Stimulated activated CD4-positive, alpha-beta T cell treated with anti-CD3 and anti-CD28 coated beads, Interleukin-12 subunit alpha, Interleukin-12 subunit beta, amount 100 ng/mL, for 4 hours (primary cell): ENCODE data around the gene FMO5.
"Not testable (repeated sequence)": the region's sequence is repeated elsewhere in the genome, so short reads cannot be mapped to it uniquely, and the experiment has no call there.

Experiments used
- DNase-seq: peaks from one replicate; pipeline ENCODE4 v3.0.0-alpha.2; 2020

FMO5 gene

GRCh38 chr1:147204080-147204479 lies 21.1 kb downstream of the FMO5 start:
- DNase-seq = no peak

DNA sequence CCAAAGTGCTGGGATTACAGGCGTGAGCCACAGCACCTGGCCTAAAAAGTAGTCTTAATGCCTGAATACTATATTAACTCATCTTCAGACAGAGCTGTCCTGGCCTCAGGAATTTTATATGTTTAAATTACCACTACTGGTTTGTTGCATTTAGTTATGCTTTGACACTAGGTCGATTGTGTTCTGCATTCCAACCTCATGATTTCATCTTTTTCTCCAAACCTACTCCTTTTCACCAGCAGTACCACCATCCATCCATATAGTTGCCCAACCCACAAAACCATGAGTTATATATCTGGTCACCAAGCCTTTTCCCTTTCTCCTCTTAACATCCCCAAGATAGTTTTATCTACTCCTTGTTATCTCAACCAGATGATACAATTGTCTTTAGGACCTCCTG lies 22.6 kb downstream of the FMO5 start:
- DNase-seq = no peak

DNA sequence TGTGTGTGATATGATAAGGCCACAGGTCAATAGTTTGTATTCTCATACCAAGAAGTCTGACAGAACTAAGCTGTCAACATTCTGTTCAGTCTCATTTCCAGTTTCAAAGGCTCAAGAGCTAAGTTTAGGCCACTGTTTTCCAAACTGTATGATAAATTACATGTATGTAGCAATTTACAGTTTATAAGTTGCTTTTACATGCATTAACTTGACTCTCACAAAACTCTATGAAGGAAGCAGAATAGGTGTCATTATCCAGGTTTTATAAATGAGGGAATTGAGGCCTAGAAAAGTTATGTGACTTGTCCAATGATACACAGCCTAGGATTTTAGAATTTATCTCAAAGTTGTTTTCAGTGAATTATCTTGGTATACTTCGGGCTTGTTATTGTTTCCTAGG lies 23.4 kb downstream of the FMO5 start:
- DNase-seq = no peak

GRCh38 chr1:147201276-147201675 lies 23.9 kb downstream of the FMO5 start:
- no peak for DNase-seq

GRCh38 chr1:147197324-147197723 lies 27.8 kb downstream of the FMO5 start:
- DNase-seq = not testable (repeated sequence)

GRCh38 chr1:147189514-147189913 lies 35.6 kb downstream of the FMO5 start:
- no peak for DNase-seq

DNA sequence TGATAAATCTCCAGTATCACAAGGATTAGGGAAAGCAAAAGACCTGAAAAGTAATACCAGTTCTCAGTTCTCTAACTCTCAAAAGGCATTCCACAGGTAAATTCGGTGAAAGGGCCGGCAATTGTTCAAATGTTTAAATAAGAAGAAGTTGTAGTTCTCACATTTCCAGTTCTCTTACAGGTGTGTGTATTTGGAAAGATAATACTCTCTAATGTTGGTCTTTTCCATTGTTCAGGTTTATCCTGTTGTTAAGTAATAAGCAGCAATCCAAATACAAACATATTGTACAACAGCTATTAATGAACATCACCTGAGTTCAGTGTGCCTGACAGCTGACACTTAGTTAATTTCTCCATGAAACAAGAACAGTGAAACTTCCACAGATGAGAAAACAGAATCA lies 39.7 kb downstream of the FMO5 start:
- no peak for DNase-seq

- DNase-seq = no peak
These were observed 47.3 kb downstream of the FMO5 start for GRCh38 chr1:147177611-147178380.

GRCh38 chr1:147172168-147173016 lies 52.7 kb downstream of the FMO5 start, which contains the start of gene PRKAB2:
TSS of gene PRKAB2 (minus strand) at chr1:147172470. CDS start at chr1:147172144, 326 bp downstream.
- peak; percentile 90 for DNase-seq

GRCh38 chr1:147171399-147172167 lies 53.6 kb downstream of the FMO5 start:
- no peak for DNase-seq

DNA sequence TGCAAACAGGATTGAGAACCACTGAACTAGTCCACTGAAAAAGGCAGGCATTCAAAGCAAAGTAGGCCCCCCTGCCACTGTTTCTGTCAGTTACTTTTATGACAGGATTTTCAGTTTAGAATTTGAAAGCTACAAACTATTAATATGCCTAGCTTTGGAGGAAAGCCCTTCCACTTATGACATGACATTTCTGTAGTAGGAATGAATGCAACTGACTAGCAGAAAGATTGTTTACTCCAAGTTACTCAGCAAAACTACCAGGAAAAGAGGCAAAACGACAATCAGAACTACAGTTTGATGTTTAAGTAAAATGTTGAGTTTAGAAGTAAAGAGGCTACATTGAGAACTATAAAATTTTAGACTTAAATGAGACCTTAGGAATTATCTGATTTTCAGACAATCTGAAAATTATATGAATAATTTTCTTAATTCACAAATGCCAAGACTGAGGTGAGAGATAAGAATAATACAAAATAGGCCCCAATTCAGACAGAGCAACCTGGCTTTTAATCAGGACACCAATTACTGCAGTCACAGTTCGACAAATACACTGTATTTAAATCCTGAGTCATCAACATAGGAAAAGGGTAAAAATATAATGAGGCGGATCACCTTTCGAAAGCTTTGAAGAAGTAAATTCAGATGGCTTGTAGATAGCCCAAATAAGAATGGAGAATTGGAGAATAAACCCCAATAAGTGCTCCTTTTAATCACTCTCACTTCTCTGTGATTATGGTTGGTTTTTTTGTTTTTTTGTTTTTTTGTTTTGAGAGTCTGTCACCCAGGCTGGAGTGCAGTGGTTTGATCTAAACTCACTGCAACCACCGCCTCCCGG lies 55.1 kb downstream of the FMO5 start:
- no peak for DNase-seq

GRCh38 chr1:147169171-147169570 lies 56.0 kb downstream of the FMO5 start:
- no peak for DNase-seq

DNA sequence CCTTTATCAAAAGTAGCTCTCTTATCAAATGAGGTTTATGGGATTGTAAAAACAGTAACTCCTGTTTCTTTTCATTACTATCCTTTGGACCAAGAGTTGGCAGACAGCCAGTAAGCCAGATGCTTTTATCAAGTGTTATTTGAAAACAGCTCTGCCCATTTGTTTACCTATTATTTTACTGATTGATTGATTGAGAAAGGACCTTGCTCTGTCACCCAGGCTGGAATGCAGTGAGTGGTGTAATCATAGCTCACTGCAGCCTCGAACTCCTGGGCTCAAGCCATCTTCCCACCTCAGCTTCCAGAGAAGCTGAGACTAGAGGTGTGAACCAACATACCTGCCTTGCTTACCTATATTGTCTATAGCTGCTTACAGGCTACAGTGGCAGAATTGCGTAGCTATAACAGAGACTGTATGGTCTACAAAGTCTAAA lies 56.5 kb downstream of the FMO5 start:
- DNase-seq = no peak

DNA sequence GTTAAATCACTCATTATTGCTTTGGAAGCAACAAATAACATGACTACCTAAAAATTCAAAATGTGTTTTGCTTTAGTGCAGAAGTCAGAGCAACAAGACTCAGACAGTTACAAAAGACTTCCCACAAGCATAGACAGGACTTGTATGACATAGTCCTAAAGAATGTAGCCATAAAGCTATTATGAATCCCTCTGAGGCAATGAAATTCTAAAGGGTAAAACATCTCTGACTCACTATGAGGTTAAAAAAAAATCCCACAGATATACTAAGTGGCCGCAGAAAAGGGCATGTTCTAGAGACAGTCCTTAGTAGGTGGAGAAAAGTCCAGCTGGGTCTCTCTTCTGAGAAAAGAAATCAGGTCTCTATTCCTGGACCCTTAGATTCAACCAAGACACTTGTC lies 57.8 kb downstream of the FMO5 start:
- DNase-seq = no peak

GRCh38 chr1:147163019-147163418 lies 62.1 kb downstream of the FMO5 start:
- DNase-seq = no peak

DNA sequence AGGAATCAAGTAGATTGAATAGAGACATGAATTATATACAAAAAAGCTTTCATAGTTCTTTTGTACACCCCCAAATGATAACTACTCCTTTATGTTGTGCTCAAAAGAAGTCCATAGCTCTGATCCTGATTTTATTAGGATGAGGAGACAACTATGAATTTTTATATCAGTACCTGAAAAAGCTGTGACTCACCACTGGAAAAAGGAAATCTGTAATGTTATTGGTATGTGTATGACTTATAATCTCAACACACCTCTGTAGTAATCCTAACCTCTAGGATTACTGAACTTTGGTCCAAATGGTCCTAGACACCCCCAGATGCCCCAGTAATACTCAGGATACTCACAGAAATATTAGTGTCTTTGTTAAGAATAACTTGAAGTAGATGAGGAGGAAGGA lies 63.0 kb downstream of the FMO5 start:
- DNase-seq = no peak

- not testable (repeated sequence) for DNase-seq
These were observed 68.0 kb downstream of the FMO5 start for GRCh38 chr1:147157116-147157515.

GRCh38 chr1:147156642-147157041 lies 68.5 kb downstream of the FMO5 start:
- DNase-seq = no peak

DNA sequence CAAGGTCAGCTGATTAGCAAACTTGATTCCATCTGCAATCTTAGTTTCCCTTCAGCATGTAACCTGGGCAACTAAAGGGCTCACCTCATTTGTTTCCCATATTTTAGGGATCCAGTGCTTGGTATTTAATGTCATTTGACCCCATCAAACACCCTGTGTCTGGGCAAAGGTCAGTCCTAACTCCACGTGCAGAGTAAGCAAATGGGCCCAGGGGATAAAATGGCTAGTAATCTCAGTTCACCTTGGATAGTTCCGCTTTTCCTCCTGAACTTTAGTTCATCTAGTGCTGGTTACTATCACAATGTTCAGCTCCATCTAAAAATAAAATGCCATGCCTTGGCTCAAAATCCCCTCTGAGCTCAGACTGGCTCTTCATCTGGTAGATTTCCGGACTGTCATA lies 72.4 kb downstream of the FMO5 start:
- no peak for DNase-seq

DNA sequence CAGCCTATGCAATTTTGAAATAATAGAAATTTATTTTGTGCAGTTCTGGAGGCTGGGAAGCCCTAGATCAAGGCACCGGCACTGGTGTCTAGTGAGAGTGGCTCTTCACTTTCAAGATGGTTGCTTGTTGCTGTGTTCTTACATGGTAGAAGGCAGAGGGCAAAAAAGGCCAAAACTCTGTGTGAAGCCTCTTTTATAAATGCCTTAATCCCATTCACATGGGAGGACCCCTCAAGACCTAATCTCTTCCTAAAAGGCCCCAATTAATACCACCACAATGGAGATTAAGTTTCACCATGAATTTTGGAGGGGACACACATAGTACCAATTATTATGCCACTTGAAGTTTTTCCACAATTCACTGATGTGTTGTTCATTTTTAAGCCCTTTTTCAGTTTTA lies 73.9 kb downstream of the FMO5 start:
- no peak for DNase-seq

- no peak for DNase-seq
These were observed 82.3 kb downstream of the FMO5 start for GRCh38 chr1:147142886-147143285.
